GM15510 (cell line): Measurements from ENCODE around the gene ARMC2.

Experiments used
- POLR2A ChIP-seq: IDR thresholded peaks from 3 replicates; pipeline ENCODE4 v1.6.1; 2011; ENCODE audit warnings: borderline replicate concordance; ENCODE audit not compliant: insufficient read length; ENCODE audit errors: extremely low read depth

ARMC2 gene

DNA sequence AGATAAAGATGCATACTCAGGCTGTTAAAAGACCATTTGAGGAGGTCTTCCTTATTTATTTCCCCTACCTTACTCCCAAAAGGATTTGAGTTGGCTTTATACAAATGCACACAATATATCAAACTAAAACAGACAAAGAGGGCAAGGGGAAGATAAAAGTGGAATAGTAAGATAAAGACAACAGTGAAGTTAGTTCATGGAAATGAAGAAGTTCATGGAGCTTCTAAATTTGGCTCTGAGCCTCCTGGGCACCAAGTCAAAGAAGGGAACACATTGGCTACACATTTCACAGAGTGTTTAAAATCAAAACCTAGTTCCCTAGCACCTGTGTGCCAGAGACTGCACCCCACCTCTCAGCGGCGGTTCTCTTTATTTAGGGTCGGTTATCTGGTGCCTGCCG, 25.8 kb upstream of the ARMC2 start:
- TF ChIP-seq POLR2A: no peak

DNA sequence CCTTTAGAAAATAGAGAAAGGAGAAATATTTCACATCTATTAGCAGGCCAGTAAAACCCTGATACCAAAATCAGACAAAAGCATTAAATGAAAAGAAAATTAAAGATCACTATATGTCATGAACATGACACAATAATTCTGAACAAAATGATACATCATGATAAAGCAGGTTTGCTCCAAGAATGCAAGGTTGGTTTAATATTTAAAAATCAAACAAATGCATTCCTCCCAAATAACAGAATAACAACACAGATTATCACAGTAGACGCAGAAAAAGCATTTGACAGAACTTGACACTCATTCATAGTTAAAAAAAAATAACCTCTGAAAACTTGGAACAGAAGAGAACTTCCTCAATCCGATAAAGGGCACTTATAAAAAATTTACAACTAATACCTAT, 22.9 kb upstream of the ARMC2 start:
- TF ChIP-seq POLR2A: no peak

DNA sequence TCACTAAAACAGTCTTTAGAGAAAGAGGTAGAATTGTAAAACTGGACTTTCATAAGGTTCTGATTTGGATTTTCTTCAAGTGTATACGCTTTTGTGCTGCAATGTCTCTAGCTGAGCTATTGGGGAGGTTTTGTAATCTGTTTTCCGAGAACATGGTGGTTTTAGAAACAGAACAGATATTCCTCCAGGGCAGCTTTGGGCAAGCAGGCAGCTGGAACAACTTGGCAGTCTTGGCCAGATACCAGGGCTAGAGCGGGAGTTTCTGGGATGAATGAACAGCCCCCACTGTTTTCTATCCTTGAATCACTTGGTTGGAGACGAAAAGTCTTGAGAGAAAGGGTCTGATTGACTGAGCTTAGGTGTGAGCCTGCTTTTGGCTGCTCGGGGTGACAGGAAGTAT, 17.1 kb upstream of the ARMC2 start:
- no peak for TF ChIP-seq POLR2A

DNA sequence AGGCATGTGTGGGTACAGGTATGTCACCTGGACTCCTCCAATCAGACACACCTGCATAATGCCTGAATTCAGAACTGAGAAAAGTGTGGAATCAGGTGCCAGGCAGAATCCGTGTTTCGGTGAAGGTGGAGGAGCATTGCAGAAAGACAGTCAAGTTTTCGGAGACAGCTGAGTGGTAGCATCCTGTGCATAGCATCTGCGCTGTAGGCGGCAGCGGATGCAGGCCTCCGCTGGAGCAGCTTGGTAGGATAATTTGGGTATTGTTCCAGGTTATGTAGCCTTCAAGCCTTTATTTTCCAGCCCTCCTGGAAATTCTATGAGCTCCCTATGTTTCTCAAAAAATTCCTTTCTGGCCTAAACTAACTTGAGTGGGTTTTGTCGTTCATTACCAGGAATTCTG, 15.5 kb upstream of the ARMC2 start:
- no peak for TF ChIP-seq POLR2A

DNA sequence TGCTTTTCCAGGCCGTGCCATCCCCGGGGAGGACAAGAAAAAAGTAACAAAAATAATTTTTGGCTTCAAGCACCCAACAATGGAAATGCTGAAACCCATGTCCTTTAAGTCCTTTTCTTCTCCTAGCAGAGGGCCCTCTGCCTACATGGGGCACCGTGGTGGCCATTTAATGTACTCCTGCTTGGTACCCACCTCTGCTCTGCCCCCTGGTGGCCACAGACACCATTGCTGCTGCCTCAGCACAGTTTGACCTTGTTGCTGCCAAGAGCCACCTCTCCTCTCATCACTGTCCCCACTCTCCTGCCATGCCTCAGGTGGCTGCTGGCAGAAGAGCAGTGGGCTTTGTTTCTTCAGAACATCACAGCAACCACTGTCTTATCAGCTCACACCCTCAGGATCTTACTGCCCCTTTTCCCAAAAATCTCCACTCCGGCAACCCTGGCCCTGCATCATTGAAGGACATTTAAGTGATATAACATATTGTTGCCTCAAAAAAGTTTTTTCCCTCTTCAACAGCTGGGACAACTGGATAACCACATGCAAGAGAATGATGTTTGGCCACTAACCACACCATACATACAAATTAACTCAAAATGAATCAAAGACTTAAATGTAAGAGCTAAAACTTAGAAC, 12.9 kb upstream of the ARMC2 start:
- TF ChIP-seq POLR2A: no peak

DNA sequence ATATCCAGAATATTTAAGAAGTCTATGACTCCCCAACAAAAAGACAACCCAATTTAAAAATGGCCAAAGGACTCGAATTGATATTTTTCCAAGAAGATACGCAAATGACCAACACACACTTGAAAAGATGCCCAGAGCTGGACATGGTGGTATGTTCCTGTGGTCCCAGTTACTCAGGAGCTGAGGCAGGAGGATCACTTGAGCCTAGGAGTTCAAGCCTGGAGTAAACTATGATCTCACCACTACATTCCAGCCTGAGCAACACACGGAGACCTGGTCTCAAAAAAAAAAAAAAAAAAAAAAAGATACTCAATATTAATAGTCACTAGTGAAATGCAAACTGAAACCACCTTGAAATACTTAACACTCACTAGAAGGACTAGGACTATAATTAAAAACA, 12.2 kb upstream of the ARMC2 start:
- TF ChIP-seq POLR2A: no peak

DNA sequence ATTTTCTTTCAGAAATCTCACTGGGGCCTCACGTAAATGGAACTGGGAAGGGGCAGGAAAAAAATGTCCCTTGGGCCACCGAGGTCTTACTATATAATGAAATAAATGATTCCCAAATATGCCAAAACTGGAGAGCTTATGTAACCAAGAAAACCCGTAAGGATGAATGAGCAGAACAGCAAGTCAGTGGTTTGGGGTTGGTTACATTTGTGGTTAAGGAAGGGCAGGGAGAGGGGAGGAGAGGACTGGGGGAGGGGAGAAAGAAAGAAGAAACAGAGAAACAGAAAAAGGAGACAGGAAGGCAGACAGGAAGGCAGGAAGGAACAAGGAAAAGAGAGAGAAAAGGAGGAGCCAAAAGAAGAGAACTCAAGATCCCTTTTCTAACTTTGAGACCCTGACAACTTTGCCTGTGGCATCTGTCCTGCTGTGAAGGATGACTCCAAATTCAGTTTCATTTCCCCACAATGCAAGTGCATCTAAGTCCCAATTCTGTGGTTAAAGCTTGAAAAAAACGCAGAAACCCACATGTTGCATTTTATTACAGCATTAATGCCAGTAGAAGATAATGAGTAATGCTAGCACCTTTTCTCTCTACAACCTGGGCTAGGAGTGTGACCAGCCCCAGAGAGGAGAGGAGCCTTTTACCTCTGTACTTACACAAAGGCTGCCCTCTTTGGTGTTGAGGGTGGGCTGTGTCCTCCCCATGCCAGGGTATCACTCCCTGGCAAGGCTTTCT, 10.8 kb upstream of the ARMC2 start:
- TF ChIP-seq POLR2A: no peak

DNA sequence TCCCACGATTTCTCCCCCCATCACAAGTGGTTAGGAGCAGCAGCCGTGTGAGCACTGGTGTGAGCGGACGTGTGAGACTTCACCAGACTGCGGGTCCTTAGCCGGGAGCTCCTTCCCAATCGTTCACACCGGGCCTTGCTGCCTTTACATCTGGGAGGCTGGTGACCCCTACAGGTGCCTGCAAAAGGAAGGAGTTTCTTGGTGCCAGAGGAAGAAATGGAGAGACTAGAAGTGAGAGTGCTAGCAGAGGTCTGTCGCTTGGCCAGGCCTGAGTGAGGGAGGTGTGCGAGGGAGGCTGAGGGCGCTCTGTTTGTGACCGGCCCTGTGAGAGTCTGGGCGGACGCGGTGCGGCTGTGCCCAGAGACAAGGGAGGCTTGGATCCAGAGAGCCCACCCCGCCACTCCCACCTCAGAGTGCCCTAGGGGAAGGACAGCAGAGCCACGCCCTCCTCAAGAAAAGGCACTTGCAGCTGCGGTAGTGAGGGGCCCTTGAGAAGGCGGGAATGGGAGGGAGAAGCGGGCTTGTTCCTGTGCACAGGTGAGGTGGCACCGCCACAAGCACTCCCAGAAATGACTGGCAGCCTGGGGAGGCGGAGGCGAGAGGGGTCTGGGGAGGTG, 10.0 kb upstream of the ARMC2 start:
- TF ChIP-seq POLR2A: no peak

DNA sequence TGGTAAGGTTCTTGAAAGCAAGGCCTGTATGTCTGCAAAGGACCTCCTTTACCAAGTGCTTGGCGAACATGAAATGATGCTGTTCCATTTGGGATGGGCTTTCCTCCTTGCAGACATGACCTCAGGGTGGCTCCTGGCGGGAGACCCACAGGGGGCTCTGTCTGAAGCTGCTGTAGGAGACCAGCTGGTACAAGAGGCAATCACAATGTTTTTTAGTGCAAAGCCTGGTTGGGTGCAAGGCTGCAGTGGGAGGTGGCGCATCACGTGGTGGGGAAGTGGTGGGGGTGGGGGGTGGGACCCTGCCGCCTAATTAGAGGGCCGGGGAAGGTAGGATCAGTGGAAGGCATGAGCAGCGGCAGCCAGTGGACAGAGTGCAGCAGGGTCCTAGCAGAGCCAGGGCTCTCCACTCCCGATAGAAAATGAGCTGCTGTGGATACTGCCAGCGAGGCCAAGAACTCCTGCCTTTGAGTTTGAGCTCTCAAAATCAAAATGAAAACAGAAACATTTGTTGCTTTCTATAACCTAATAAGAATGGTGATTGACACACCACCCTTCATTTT, 9.1 kb upstream of the ARMC2 start:
- no peak for TF ChIP-seq POLR2A

DNA sequence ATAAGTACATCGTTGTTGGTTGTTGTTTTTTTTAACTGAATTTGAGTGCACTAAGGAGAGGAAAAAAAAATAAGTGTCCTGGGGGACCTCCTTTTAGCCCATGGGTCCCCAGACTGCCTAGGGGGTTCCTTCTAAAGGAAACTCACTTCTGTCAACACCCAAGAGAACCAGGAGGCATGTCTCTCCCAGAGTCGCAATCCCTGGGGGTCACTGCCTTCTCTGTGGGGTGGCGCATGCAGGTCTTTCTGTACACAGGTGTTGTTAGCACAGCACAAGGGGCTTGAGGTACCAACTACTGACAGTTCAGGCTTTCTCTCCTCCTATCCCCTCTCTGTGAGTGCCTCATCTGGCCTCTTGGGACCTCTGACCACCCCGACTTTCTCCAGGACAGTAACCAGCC, 7.3 kb upstream of the ARMC2 start:
- no peak for TF ChIP-seq POLR2A

DNA sequence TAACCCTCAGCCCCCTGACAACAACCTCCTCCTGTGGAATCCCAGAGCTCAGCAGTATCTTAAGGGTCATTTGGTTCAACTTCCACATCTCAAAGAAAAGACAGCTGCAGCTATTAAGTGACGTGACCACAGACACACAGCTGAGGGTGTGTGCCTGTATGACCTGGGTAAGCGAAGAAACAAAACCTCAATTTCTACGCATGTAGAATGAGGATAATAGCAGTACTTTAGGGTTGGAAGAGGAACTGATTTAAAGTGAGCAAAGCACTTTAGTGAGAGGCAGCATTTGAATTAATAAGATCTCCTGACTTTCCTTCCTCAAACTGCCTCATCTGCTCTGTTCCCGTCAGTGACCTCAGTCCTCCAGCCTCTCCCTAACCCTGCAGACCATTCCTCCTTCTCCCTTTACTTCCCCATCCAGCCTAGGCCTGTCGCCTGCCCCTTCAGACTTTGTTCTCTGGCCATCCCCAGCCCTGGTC, 6.8 kb upstream of the ARMC2 start:
- TF ChIP-seq POLR2A: no peak

DNA sequence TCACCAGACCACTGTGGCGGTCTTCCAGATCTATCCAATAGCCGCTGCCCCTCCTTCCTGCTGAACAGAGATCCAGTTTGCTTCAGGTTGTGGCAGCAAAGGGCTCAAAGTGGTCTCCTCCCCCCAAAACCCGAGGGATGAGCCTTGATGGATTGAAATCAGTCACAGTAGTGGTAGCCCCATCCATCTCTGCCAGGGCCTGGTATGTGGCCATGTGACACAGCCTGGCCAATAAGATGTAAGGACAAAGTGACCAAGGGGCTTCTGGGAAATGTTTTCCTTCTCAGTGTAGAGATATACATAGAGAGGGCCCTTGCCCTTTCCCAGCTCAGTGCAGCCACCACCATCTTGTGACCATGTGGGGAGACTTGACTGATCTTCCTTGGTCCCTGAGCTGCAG, 4.1 kb upstream of the ARMC2 start:
- TF ChIP-seq POLR2A: no peak

DNA sequence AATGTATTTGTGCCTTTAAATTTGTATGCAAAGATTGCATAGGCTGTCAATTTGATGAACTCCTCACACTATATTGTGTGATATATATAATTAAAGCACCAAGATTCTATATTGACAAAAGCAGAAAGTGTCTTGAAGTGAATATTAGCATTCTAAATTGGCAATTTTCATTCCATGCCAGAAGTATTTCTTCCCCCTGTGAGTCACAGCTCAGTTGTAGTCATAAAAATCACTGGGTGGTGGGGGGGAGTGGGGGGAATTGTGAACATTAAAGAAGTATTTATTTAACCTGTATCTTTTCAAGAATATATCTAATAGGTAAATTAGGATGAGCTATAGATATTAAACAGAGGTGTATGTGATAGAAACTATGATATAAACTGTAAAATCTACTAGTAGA, 3.1 kb upstream of the ARMC2 start:
- no peak for TF ChIP-seq POLR2A

DNA sequence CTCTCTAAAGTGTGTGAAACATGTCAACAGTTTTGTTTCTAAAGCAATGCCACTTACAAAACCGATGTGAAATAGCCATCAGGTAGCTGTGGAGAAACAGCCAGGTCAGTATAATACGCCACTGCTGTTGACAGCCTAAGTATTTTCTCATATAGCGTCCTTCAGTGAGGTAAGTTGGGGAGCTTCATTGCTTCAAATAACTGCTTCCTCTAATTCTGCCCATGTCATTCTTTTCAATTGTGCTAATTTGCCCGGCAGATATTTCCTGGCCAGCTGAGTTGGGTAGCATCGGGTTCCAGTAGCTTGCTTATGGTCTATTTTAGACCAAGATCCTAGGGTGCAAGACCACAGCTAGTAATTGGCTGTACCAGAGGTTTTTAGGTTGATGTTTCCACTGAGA, 2.1 kb upstream of the ARMC2 start:
- TF ChIP-seq POLR2A: no peak

DNA sequence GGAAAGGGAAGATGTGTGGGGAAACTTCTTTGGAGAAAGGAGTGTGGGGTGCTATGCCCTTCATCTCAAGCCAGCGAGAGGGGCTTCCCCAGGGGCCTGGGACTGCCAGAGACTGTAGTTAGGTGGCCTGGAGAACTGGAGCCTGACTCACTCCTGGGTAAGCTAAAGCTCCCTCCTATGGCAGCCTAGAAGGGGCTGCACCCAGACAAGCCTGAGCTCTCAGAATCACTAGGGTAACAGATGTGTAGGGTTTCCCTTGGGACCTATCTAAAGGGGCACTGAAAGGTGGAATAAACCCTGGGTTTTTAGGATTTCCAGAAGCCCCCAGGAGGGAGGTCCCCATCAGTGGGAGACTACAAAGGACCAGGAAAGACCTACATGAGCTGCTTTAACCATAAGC, 1.6 kb upstream of the ARMC2 start:
- TF ChIP-seq POLR2A: no peak

DNA sequence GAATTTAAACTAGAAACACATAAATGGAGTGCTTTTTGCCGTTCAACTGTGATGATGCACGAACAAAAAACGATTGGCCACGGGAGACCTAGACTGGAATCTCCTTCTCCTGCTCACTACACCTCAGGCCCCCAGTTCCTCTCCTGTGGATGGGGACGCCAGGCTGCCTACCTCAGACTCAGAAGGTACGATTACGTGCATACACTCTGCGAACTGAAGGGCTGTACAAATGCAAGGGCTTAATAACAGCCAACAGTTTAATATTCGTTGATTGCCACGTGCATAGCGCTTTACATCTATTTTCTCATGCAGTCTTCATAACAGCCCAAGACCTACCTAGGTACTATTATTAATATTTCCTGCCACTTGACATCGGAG, 495 bp upstream of the ARMC2 start:
- no peak for TF ChIP-seq POLR2A
